Stimulated activated naive CD4-positive, alpha-beta T cell (primary cell): ENCODE results near the gene ACBD6.
A peak's percentile ranks its signal among the peaks of the same experiment; 100 is the strongest.

Experiments
- DNase-seq, 6 experiments: peaks; one replicate each; lab custom pipeline; 2025; lab: John Stamatoyannopoulos, UW

ACBD6 gene

GRCh38 chr1:180524915-180525714, 22.7 kb upstream of the ACBD6 start:
- no peak for DNase-seq

GRCh38 chr1:180524160-180524914, 22.0 kb upstream of the ACBD6 start:
- DNase-seq, result no peak

GRCh38 chr1:180522213-180522515, 19.8 kb upstream of the ACBD6 start:
- DNase-seq, result no peak

GRCh38 chr1:180521474-180522212, 19.3 kb upstream of the ACBD6 start:
- no peak for DNase-seq

- no peak for DNase-seq
Observed at GRCh38 chr1:180519846-180520245, 17.5 kb upstream of the ACBD6 start.

- peak; percentile 11 to 71 (median 34) for DNase-seq
Observed at GRCh38 chr1:180515857-180516388, 13.5 kb upstream of the ACBD6 start.

- no peak for DNase-seq
Observed at GRCh38 chr1:180515364-180515763, 13.0 kb upstream of the ACBD6 start.

GRCh38 chr1:180513531-180513930, 11.2 kb upstream of the ACBD6 start:
- DNase-seq, result no peak

GRCh38 chr1:180510882-180511281, 8.5 kb upstream of the ACBD6 start:
- no peak for DNase-seq

GRCh38 chr1:180508725-180509097, 6.3 kb upstream of the ACBD6 start:
- no peak for DNase-seq

GRCh38 chr1:180507795-180508724, 5.7 kb upstream of the ACBD6 start:
- DNase-seq, result peak in 1 of 6 experiments; percentile 5

- DNase-seq, result no peak
Observed at GRCh38 chr1:180505732-180506335, 3.5 kb upstream of the ACBD6 start.

- DNase-seq, result no peak
Observed at GRCh38 chr1:180504186-180504585, 1.8 kb upstream of the ACBD6 start.

GRCh38 chr1:180503280-180503862, 994 bp upstream of the ACBD6 start:
- peak in 1 of 6 experiments; percentile 44 for DNase-seq

GRCh38 chr1:180501865-180502360, 464 bp downstream of the ACBD6 start:
- peak in 1 of 6 experiments; percentile 41 for DNase-seq

- no peak for DNase-seq
Observed at GRCh38 chr1:180500689-180501088, 1.7 kb downstream of the ACBD6 start.

GRCh38 chr1:180498594-180498993, 3.8 kb downstream of the ACBD6 start:
- DNase-seq, result no peak

GRCh38 chr1:180497826-180498225, 4.6 kb downstream of the ACBD6 start:
- no peak for DNase-seq

GRCh38 chr1:180494370-180494769, 8.0 kb downstream of the ACBD6 start:
- DNase-seq, result no peak

- DNase-seq, result no peak
Observed at GRCh38 chr1:180489976-180490375, 12.4 kb downstream of the ACBD6 start.
